Activated CD4-positive, alpha-beta memory T cell treated with anti-CD3 and anti-CD28 coated beads, Interleukin-2, amount 10 ng/mL, durations not matched to agents 7 days and 5 days (primary cell): ENCODE measurements around the gene AMDHD1. TPM values are rescaled to one million over a fixed set of nuclear protein-coding genes. Genes with fewer than 3 reads are reported as not detected.
"Not testable (repeated sequence)": the region's sequence is repeated elsewhere in the genome, so short reads cannot be mapped to it uniquely, and the experiment has no call there.

Experiments
- CTCF ChIA-PET: fragments of 350-600 bp; sonication (Branson Sonifier 250); formaldehyde crosslinking; loops from one replicate; lab custom pipeline; 2021; ENCODE audit warnings: antibody characterized with exemption, inconsistent platforms; lab: Charles Lee
- POLR2A ChIA-PET: fragments of 350-600 bp; sonication (Branson Sonifier 250); formaldehyde crosslinking; loops from one replicate; lab custom pipeline; 2021; ENCODE audit warnings: antibody characterized with exemption; lab: Charles Lee
- DNase-seq: peaks from one replicate; pipeline ENCODE4 v3.0.0-alpha.2; 2020
- H3K27ac Mint-ChIP-seq: one replicate; pipeline ENCODE4 v1.8.0; 2021; ENCODE audit warnings: mild to moderate bottlenecking, mixed read lengths
- H3K27me3 Mint-ChIP-seq: one replicate; pipeline ENCODE4 v1.8.0; 2021; ENCODE audit warnings: mixed read lengths
- H3K36me3 Mint-ChIP-seq: one replicate; pipeline ENCODE4 v1.8.0; 2021; ENCODE audit warnings: low read depth, mixed read lengths
- H3K4me1 Mint-ChIP-seq: one replicate; pipeline ENCODE4 v1.8.0; 2021; ENCODE audit warnings: mixed read lengths
- H3K4me3 Mint-ChIP-seq: one replicate; pipeline ENCODE4 v1.8.0; 2021; ENCODE audit warnings: mild to moderate bottlenecking, mixed read lengths
- H3K9me3 Mint-ChIP-seq: one replicate; pipeline ENCODE4 v1.8.0; 2021; ENCODE audit warnings: mixed read lengths
- total RNA-seq, 2 experiments: library from RNA; stranded (reverse); gene quantifications; one replicate each; pipeline ENCODE4 v1.2.3, GENCODE V29; 2021

AMDHD1 gene
- total RNA-seq, 2 experiments from 2014 or later, result 0.40 to 0.93 TPM

DNA sequence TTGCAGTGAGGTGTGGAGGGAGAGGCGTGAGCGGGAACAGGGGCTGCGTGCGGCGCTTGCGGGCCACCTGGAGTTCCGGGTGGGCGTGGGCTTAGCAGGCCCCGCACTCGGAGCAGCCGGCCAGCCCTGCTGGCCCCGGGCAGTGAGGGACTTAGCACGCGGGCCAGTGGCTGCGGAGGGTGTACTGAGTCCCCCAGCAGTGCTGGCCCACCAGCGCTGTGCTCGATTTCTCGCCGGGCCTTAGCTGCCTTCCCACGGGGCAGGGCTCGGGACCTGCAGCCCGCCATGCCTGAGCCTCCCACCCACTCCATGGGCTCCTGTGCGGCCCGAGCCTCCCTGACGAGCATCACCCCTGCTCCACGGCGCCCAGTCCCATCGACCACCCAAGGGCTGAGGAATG lies 26.0 kb downstream of the AMDHD1 start:
- H3K4me3 Mint-ChIP-seq, H3K27ac Mint-ChIP-seq, CTCF ChIA-PET, H3K4me1 Mint-ChIP-seq, H3K36me3 Mint-ChIP-seq, DNase-seq, POLR2A ChIA-PET, H3K9me3 Mint-ChIP-seq, H3K27me3 Mint-ChIP-seq: not testable (repeated sequence)

DNA sequence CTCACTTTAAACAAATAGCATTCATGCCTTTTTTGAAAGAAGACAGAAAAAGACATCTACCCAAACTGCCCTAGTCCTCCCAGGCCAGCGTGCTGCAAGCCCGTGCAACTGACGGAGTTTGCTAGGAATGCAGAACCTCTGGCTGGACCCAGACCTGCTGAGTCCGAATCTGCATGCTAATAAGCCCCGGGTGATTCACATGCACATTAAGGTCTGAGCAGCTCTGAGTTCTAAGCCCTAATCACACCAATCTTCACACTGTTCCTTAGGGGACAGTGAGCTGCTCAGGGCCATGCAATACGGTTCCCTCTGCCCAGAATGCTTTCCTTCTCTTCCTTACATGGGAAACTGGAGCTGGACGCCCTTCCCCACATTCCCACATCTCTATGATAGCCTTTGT lies 27.8 kb downstream of the AMDHD1 start:
- CTCF ChIA-PET, result no interaction called here
- Mint-ChIP-seq H3K36me3 (no peaks in the 10 kb centered on the region), H3K9me3 (no peaks in the 10 kb centered on the region), H3K27ac (no peak overlapping the region), H3K4me3 (no peak overlapping the region), H3K4me1 (no peaks in the 10 kb centered on the region), H3K27me3 (no peaks in the 10 kb centered on the region)
- POLR2A ChIA-PET, result no interaction called here
- DNase-seq, result no peak

DNA sequence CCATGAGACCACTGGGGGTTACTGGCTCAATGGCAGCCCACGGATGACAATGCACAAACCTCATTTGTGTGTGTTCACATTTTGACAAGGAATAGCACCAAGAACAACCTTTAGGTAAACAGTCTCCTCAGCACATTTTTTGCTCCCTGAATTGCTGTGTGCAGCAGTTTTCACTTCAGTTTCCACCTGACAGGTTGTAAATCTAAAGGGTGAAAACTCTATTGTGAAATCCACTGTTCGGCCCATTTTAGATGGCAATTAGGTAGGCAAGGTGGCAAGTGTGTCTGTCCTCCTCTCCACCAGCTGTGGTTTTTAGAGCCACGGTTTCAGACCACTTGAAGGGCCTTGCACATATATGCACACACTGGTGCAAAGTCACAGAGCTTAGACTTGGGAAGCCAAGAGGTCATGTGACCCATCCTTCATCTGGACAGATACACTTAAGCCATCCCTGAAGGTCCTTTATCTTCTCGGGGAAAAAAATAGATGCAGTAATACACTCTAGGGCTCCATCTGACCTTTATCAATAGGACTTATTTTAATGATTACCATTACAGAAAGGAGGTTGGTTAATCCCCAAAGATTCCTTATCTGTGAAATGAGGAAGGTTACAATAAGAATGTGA lies 29.8 kb downstream of the AMDHD1 start:
- CTCF ChIA-PET, result interaction anchor here (2.4 kb wide), 1 partner anchor 25 kb away, joined by 7 read pairs; no protein-coding TSS in a partner anchor
- H3K4me1 Mint-ChIP-seq, result no peaks in the 10 kb centered on the region
- H3K9me3 Mint-ChIP-seq, result no peaks in the 10 kb centered on the region
- H3K36me3 Mint-ChIP-seq, result no peaks in the 10 kb centered on the region
- H3K27ac Mint-ChIP-seq, result no peak overlapping the region
- H3K4me3 Mint-ChIP-seq, result no peak overlapping the region
- H3K27me3 Mint-ChIP-seq, result no peaks in the 10 kb centered on the region
- no peak for DNase-seq
- POLR2A ChIA-PET, result no interaction called here

GRCh38 chr12:95974358-95974757 lies 31.2 kb downstream of the AMDHD1 start:
- ChIA-PET POLR2A (no interaction called here), CTCF (interaction anchor here (2.4 kb wide), 1 partner anchor 24 kb away, joined by 7 read pairs; no protein-coding TSS in a partner anchor)
- H3K36me3 Mint-ChIP-seq, result no peaks in the 10 kb centered on the region
- H3K4me1 Mint-ChIP-seq, result no peaks in the 10 kb centered on the region
- no peaks in the 10 kb centered on the region for H3K9me3 Mint-ChIP-seq
- H3K4me3 Mint-ChIP-seq, result no peak overlapping the region
- H3K27ac Mint-ChIP-seq, result no peak overlapping the region
- no peak for DNase-seq
- no peaks in the 10 kb centered on the region for H3K27me3 Mint-ChIP-seq

DNA sequence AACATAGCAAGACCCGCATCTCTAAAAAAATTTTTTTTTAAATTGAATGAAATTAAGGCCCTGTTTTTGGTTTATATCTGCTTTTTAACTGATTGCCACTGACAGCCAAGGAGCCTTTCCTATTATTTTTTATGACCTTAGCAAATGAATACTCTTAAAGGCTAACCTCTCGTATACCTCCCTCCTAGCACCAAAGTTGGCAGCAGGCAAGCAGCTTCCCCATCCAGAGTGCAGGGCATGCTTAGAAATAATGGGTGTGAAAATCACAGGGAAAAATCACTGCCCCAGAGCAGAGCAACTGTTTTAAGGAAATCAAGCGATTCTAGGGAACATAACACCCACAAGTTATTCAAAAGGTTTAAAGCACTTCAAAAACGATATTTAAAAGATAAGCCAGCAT lies 32.4 kb downstream of the AMDHD1 start:
- H3K27ac Mint-ChIP-seq, result no peak overlapping the region
- H3K36me3 Mint-ChIP-seq, result no peaks in the 10 kb centered on the region
- H3K4me1 Mint-ChIP-seq, result no peaks in the 10 kb centered on the region
- ChIA-PET POLR2A (no interaction called here), CTCF (interaction anchor here (2.4 kb wide), 1 partner anchor 23 kb away, joined by 7 read pairs; no protein-coding TSS in a partner anchor)
- no peak overlapping the region for H3K4me3 Mint-ChIP-seq
- H3K9me3 Mint-ChIP-seq, result no peaks in the 10 kb centered on the region
- no peak for DNase-seq
- no peaks in the 10 kb centered on the region for H3K27me3 Mint-ChIP-seq

DNA sequence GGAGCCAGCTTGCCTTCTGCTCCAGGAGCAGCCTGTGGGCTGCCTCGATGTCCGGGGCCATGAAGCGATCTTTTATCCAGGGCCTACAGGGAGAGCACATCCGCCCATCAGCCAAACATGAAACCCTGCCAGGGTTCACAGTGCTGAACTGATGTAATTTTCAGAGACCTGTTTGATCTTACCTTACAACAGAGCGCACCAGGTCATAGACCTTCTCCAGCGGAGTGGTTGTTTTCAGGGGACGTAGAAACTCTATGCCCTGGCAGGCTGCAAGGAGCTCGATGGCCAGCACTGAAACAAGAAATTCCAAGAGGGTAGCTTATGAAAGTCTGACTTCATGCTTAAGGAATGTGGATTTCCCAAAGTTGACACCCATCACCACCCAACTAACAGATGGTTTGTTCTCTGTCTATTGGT lies 33.3 kb downstream of the AMDHD1 start:
- no peak overlapping the region for H3K27ac Mint-ChIP-seq
- no peaks in the 10 kb centered on the region for H3K9me3 Mint-ChIP-seq
- ChIA-PET POLR2A (no interaction called here), CTCF (interaction anchor here (1.7 kb wide), 1 partner anchor 22 kb away, joined by 5 read pairs; no protein-coding TSS in a partner anchor)
- H3K27me3 Mint-ChIP-seq, result no peaks in the 10 kb centered on the region
- DNase-seq, result no peak
- no peak overlapping the region for H3K4me3 Mint-ChIP-seq
- no peaks in the 10 kb centered on the region for H3K36me3 Mint-ChIP-seq
- H3K4me1 Mint-ChIP-seq, result no peaks in the 10 kb centered on the region

GRCh38 chr12:95977764-95978305 lies 34.7 kb downstream of the AMDHD1 start:
- H3K9me3 Mint-ChIP-seq, result no peaks in the 10 kb centered on the region
- H3K4me3 Mint-ChIP-seq, result no peak overlapping the region
- no peak overlapping the region for H3K27ac Mint-ChIP-seq
- H3K36me3 Mint-ChIP-seq, result no peaks in the 10 kb centered on the region
- no peaks in the 10 kb centered on the region for H3K4me1 Mint-ChIP-seq
- no peak for DNase-seq
- POLR2A ChIA-PET, result no interaction called here
- no peaks in the 10 kb centered on the region for H3K27me3 Mint-ChIP-seq
- CTCF ChIA-PET, result no interaction called here

- no peak overlapping the region for H3K4me3 Mint-ChIP-seq
- H3K27me3 Mint-ChIP-seq, result no peaks in the 10 kb centered on the region
- CTCF ChIA-PET, result no interaction called here
- POLR2A ChIA-PET, result no interaction called here
- no peaks in the 10 kb centered on the region for H3K9me3 Mint-ChIP-seq
- no peaks in the 10 kb centered on the region for H3K4me1 Mint-ChIP-seq
- DNase-seq, result no peak
- no peak overlapping the region for H3K27ac Mint-ChIP-seq
- no peaks in the 10 kb centered on the region for H3K36me3 Mint-ChIP-seq
Observed at GRCh38 chr12:95978351-95978750, 35.2 kb downstream of the AMDHD1 start.

GRCh38 chr12:95978774-95979173 lies 35.6 kb downstream of the AMDHD1 start:
- DNase-seq, result no peak

DNA sequence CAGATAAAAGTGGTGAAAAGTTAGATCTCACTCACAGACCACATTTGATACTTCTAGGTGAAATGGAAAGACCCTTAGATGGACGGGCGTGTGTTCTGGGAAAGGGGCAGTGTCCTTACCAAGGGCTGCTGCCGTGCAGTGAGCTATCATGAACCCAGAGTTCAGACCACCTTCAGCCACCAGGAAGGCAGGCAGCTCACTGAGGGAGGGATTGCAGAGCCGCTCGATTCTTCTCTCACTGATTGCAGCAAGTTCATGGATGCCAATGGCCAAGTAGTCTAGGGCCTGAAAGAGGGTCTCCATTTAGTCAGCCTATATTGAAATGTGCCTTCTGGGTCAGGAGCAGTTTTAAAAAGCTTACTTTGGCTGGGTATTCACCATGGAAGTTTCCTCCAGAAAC lies 37.3 kb downstream of the AMDHD1 start:
- Mint-ChIP-seq H3K4me3 (no peak overlapping the region), H3K9me3 (no peaks in the 10 kb centered on the region), H3K27ac (no peak overlapping the region), H3K4me1 (no peaks in the 10 kb centered on the region), H3K27me3 (no peaks in the 10 kb centered on the region), H3K36me3 (no peaks in the 10 kb centered on the region)
- no peak for DNase-seq
- ChIA-PET POLR2A (no interaction called here), CTCF (no interaction called here)

More at GRCh38 chr12:95978774-95979173, 35.6 kb downstream of the AMDHD1 start:
- Mint-ChIP-seq H3K4me3 (no peak overlapping the region), H3K9me3 (no peaks in the 10 kb centered on the region), H3K4me1 (no peaks in the 10 kb centered on the region), H3K27ac (no peak overlapping the region), H3K36me3 (no peaks in the 10 kb centered on the region), H3K27me3 (no peaks in the 10 kb centered on the region)
- ChIA-PET POLR2A (no interaction called here), CTCF (no interaction called here)

GRCh38 chr12:95982602-95983001 lies 39.5 kb downstream of the AMDHD1 start:
- no peak overlapping the region for H3K4me3 Mint-ChIP-seq
- no peaks in the 10 kb centered on the region for H3K36me3 Mint-ChIP-seq
- no peaks in the 10 kb centered on the region for H3K27me3 Mint-ChIP-seq
- ChIA-PET CTCF (no interaction called here), POLR2A (no interaction called here)
- no peaks in the 10 kb centered on the region for H3K4me1 Mint-ChIP-seq
- H3K27ac Mint-ChIP-seq, result no peak overlapping the region
- no peaks in the 10 kb centered on the region for H3K9me3 Mint-ChIP-seq
- no peak for DNase-seq

DNA sequence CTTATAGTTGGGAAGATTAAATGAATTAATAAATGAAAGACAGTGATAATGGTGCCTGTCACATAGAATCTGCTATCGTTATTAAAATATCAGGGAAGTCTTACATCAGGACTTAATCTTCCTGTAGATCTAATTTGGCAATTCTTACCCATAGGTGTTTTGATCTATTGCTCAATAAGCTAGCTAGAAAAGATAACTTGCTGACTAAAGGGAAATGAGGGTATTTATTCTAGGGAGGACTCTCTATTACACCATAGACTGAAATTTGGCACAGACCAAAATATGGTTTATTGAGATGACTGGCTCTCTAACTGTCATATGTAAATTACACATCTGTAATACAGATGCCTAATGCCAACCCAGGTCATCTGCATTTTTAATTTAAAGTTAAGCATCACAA lies 41.6 kb downstream of the AMDHD1 start:
- Mint-ChIP-seq H3K4me3 (no peak overlapping the region), H3K4me1 (no peaks in the 10 kb centered on the region), H3K36me3 (no peaks in the 10 kb centered on the region), H3K27me3 (no peaks in the 10 kb centered on the region), H3K9me3 (no peaks in the 10 kb centered on the region), H3K27ac (no peak overlapping the region)
- ChIA-PET CTCF (interaction anchor here (0.6 kb wide), 1 partner anchor 1326 kb away, joined by 3 read pairs; no protein-coding TSS in a partner anchor), POLR2A (no interaction called here)
- DNase-seq, result no peak

- Mint-ChIP-seq H3K9me3 (no peaks in the 10 kb centered on the region), H3K4me1 (no peaks in the 10 kb centered on the region), H3K4me3 (no peak overlapping the region), H3K36me3 (no peaks in the 10 kb centered on the region), H3K27ac (no peak overlapping the region), H3K27me3 (no peaks in the 10 kb centered on the region)
- DNase-seq, result no peak
- ChIA-PET POLR2A (no interaction called here), CTCF (no interaction called here)
Observed at GRCh38 chr12:95986635-95987570, 43.8 kb downstream of the AMDHD1 start.
